GM19452 (cell line): ENCODE data around the gene NSMF.
"Not testable (repeated sequence)": the region's sequence is repeated elsewhere in the genome, so short reads cannot be mapped to it uniquely, and the experiment has no call there.

ENCODE experiments used
- ATAC-seq: cut with Tn5 transposase; IDR thresholded peaks from one replicate; pipeline ENCODE4 v1.9.1; 2021; ENCODE audit not compliant: unreplicated experiment

The NSMF gene

DNA sequence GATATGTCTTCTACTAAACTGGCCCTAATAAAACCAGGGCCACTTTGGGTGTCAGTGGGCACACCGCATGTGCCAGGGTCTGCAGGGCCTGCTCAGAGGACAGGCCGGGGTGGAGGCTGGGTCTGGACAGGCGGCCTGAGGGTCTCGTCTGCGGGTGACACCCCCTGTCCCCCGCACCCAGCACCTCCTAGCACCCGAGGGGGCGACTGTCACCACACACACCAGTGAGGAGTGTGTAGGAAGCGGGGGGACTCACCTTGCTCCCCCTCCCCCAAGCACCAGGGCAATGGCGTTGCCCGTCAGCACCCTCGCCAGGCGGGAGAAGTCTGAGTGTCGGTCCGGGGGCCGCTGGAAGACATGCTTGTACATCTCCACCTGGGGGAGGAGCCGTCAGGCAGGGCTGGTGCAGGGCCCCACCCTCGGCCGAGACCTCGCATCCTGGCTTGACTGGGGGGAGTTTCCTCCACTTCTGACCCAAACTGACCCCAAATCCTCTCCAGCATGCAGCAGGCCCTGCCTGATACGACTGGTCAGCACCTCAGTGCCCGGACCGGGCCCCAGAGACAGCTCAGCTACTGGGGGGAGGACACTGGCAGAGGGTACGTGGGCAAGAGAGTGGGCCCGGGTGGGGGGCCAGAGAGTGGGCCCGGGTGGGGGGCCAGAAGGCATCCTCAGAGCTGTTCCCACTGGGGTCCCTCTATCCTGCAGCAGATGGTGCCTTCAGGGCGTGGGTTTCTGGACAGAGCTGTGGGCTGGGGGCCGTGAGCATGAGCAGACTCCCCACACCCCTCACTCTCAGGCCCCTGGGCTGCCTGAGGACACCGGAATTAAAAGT lies 18.9 kb upstream of the NSMF start:
- ATAC-seq, result no peak

DNA sequence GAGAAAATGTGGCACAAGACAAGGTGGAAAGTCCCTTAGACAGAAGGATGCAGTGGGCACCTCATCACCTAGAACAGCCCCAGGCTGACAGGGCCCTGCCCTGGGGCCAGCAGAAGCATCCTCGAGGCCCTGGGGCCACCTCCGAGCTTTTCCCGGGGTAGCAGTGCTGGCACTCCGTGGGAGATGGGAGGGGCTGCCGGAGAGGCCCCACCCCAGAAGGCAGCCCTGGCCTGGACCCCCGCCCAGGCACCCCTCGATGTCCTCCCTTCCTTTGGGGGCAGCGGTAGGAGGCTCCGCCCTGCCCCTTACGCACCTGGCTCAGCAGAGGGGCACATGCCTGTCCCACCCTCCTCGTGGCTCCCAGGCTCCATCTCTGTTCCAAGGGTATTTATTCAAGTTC lies 17.7 kb upstream of the NSMF start:
- no peak for ATAC-seq

DNA sequence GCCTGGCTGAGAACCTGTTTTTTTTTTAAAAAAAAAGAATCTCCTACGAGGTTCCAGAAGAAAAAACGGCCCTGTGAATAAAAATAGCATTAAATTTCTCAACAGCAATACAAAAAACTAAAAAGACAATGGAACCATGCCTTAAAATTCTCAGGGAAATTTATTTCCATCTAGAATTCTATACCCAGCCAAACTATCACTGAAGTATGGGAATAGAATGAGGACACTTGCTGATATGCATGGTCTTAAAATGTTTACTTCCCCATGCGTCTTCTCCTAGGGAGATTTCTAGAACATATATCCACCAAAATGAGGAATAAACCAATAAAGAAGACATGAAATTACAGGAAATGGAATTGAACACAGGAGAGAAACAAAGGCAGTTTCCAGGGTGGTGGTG lies 16.5 kb upstream of the NSMF start:
- no peak for ATAC-seq

DNA sequence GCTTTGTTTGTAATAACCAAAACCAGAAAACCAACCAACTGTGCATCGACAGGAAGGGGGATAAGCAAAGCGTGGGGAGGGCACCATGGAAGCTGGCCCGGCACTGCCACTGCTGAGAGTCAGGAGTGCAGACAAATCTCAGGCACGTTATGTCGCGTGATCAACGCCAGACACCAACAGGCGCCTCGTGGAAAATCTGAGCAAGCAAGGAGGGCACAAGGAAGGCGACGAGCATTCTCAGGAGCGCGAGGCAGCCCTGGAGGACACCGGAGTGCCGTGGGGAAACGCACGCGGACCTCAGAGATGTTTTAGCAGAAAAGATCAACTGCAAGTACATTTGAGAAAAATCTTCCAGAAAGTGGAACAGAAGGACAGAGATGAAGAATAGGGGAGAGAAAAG lies 15.1 kb upstream of the NSMF start:
- no peak for ATAC-seq

DNA sequence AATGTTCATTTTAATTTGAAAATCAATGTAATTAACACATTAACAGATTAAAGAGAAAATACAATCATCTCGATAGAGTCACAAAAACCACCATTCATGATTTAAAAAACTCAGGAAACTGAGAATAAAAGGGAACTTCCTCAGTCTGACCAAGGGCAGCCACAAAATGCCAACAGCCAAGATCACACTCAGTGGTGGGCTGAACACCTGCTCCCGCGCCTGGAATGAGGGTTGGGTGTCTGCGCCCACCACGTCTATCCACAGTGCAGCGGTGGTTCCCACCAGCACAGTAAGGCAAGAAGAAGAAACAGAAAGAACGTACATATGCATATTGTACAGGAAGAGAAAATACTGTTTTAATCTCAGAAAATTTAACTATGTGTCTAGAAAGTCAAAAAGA lies 11.7 kb upstream of the NSMF start:
- no peak for ATAC-seq

DNA sequence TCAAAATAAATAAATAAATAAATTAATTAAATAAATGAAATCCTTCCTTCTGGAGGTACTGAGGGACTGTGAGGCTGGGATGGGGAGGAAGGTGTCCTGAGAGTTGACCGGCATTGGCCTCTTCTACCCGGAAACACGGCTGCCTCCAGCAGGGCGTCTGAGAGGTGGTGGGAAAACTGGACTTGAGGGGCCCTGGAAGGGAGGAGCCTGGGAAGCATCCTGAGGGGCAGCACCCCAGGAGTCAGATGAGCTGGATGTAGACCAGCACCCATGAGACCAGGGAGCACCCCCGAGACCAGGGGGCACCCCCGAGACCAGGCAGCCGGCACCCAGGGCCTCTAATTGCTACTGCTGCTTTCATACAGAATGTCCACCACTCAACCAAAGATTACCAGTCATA lies 8.8 kb upstream of the NSMF start:
- ATAC-seq, result no peak

DNA sequence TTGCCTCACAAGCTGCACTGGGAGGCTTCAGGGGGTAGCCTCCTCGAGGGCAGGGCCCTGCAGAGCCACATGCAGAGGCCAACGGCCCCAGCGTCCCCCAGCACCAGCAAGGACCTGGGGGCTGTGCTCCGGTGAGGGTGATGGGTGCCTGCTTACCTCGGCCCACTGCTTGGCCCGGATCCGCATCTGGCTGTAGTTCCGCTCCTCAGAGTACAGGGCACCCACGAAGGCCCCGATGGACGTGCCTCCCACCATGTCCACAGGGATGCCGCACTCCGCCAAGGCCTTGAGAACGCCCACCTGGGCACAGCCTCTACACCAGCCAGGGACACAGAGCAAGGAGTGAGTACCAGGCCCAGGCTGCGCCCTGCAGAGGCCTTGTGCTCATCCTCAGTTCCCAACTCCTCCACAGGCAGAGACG lies 8.0 kb upstream of the NSMF start:
- no peak for ATAC-seq

DNA sequence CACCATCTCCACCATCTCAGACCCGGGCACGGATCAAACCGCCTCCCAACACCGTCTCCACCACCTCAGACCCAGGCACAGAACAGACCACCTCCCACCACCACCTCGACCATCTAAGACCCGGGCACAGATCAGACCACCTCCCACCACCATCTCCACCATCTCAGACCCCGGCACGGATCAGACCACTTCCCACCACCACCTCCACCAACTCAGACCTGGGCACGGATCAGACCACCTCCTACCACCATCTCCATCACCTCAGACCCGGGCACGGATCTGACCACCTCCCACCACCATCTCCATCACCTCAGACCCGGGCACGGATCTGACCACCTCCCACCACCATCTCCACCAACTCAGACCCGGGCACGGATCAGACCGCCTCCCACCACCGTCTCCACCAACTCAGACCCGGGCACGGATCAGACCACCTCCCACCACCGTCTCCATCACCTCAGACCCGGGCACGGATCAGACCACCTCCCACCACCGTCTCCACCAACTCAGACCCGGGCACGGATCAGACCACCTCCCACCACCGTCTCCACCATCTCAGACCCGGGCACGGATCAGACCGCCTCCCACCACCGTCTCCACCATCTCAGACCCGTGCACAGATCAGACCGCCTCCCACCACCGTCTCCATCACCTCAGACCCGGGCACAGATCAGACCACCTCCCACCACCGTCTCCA lies 7.4 kb upstream of the NSMF start:
- ATAC-seq, result not testable (repeated sequence)

DNA sequence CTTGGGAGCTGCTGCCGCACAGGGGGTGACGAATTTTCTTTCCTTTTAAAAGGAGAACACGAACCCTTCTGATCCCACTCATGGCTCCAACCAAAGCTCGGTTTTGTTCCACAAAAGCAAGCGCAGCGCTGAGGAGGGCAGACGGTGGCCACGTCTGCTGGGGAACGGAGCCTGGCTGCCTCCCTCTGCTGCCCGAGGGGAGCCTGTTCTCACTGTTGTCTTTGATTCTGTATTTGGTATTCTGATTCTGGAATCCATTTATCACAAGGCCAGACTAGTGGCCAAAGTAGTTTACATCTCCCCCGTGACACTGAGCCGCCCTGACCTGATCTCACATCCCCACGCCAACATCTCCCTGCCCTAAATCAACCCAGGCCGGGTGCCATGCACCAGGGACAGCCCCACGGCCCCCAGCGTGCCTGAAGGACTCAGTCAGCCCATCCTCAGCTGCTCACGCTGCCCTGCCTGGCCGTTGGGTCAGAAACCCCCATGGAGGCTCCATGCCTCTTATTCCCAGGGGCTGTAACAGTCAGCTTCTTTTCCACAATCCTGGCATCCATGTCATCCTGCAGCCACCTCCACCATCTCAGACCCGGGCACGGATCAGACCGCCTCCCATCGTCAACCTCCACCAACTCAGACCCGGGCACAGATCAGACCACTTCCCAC lies 6.7 kb upstream of the NSMF start:
- ATAC-seq, result no peak

DNA sequence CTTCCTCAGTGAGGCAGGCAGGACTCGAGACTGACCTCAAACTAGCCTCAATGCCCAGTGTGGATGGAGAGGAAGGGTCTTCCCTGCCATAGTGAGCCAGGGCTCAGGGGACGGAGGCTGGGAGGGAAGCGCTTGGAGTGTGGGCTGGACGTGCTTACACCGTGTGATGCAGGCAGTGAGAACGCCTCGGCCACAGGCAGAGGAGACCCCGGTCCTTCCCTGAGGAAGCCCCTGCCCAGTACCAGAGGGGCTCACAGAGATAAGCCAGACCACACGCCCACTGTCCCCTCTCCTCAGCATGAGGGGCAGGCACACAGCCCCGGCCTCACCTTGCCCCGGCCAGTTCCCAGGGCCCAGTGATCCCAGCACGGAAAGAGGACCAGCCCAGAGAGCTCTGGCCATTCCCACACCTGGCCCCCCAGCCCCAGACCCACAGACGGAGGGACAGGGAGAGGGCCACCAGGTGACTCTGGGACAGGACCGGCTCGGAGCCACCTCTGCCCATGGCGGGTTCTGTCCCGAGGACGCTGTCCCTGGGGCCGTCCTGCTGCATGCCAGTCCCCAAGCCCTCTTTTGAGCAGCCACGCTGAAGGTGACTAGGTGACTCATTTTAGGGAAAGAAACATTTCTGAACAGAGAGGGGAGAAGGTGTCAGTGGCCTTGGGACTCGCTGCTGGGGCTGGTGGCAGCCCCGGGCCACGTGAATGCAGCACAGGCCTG lies 6.0 kb upstream of the NSMF start:
- no peak for ATAC-seq

DNA sequence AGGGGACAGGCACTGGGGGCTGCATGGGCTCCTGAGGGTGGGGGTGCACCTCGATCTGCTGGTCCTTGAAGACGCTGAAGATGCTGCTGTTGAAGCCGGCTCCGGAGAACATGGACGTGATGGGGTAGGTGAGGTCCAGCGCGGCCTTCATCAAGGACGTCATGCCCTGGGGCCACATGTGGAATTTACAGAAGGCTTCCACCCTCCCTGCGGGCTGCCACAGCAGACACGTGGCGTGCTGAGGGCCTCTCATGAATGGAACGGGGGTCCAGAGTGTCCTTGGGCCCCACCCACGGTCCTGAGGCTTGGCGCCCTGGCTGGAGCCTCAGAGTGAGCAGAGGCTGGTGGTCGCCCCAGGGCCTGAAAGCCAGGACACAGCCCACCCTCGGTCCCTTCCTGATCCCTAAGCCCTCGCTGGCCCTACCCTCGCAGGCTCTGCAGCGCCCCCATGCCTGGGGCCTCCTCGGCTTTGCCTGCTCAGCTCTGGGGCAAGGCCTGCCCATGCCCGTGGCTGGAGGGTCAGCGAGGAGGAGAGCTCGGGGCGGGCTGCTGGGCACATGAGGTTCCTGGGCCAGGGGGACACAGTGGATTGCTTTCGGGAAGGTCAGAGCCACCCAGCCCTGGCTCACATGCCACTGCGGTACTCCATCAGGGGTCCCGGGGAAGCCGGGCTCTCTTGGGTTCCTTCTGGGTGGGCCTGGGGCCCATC lies 5.3 kb upstream of the NSMF start:
- no peak for ATAC-seq

DNA sequence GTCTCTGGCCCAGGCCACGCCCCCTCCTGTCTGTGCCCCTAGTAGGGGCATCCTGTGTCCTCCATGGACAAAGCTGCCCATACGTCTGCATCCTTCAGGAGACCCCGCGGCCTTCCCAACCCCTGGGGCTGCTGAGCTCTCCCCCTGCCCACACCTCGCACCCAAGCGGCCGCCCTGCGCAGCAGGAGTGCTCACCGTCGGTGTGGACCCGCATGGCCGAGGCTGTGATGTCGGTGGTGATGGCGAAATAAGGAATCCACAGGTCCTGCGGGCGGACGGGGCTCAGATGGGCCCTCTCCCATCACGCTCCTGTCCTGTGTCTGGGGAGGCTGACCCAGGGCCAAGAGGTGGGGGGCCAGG lies 4.8 kb upstream of the NSMF start:
- no peak for ATAC-seq

DNA sequence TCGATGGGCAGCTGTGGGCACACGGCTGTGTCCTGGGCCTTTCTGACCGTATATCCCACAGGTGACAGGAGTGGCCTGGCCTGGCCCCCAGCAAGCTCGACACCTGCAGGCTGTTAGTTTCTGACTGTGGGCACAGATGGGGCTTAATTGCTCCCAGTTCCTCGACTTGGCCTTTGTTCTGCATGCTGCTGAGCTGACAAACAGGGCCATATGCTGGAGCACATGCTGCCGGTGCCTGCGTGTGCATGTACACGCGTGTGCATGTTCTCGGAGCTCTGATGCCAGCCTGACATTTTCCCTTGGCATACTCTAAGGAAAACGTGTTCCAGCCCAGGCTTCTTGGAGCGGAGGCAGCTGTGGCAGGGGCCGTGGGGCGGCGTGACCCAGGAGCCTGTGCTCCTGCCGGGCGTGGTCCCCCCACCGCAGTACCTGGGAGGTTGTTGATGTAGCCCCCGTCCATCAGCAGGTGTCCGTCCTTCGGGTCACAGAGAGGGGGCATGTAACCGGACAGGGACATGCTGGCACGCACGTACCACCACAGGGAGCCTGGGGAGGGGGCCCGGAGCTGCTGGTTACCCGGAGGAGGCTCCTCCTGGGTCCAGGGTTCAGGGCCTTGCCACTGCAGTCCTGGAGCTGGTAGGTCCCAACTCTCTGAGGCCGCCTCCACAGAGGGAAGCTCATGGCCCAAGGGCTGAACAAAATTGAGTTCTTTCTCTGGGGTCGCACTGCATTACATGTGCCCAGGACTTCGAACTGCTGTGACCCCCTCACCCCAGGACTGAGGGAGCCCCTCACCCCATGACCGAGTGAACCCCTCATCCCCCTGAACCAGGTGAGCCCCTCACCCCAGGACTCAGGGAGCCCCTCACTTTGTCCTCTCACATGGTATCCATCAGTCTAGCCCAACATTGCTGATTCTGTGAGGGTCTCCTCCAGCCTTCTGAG lies 4.1 kb upstream of the NSMF start:
- no peak for ATAC-seq

DNA sequence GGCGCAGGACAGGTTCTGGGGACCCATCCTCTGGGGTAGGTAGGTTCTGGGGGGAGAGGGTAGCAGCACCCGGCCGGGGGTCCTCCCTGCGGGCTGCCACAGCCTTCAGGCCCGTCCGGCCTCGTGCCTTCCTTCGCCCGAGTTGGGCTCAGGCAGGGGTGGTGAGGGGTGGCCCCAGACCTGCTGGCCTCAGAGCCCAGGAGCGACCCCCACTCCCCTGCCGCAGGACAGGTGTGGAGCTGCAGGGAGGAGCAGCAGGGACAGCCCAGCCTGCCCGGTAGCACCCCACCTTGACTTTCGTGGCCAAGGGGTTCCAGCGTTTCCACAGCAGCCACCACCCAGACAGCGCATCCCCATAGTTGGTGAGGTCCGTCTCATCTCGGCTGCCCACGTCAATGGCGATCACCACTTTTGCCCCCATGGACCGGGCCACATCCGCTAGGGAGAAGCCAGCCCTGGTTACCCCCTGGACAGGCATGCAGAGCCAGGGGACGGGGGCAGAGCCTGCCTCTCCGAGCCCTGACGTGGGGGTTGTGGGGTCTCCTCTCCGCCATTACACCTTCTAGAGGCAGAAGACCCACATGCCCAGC lies 3.4 kb upstream of the NSMF start:
- no peak for ATAC-seq

DNA sequence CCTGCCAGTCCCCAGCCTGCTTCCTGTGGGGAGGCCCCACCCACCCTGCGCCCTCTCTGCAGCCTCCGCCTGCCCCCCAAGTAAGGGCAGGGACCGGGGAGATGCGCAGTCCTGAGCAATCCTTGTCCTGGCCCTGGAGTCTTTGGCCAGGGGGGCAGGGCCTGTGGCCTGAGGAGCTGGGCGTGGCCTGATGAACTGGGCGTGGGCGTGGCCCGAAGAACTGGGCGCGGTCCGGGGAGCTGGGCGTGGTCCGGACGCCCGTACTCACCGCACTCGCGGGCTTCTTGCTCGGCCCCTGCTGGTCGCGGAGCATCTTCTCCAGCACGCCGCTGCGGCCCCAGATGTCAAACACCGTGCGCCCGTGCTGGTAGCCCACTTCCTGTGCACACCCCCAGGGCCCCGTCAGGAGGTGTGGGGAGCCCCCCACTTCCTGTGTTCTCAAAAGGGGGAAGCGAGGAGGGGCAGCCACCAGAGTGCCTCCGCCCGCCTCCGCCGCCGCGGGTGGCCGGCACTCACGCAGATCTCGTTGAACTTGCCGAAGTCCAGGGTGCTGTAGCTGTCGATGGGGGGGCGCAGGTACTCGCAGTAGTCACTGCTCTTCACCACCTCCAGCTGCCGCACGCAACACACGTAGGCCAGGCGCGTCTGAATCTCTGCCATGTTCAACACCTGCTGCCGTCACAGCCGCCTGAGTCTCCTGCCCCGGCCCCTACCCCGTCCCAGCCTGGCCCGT lies 2.7 kb upstream of the NSMF start:
- ATAC-seq, result no peak

DNA sequence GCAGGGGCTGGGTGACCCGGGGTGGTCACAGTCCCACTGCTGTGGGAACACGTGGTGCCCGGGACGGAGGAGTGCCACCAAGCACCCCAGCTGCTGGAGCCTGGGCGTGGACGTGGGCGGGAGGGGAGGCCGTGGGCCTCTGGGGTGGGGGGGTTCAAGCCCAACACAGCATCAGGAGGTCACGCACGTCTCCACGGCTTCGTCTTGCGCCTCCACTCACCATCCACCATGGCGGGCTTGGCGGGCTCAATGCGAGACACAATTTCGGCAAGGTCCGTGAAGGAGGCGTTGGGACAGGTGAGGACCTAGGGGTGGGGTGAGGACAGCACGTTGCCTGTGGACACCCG lies 2.2 kb upstream of the NSMF start:
- no peak for ATAC-seq

DNA sequence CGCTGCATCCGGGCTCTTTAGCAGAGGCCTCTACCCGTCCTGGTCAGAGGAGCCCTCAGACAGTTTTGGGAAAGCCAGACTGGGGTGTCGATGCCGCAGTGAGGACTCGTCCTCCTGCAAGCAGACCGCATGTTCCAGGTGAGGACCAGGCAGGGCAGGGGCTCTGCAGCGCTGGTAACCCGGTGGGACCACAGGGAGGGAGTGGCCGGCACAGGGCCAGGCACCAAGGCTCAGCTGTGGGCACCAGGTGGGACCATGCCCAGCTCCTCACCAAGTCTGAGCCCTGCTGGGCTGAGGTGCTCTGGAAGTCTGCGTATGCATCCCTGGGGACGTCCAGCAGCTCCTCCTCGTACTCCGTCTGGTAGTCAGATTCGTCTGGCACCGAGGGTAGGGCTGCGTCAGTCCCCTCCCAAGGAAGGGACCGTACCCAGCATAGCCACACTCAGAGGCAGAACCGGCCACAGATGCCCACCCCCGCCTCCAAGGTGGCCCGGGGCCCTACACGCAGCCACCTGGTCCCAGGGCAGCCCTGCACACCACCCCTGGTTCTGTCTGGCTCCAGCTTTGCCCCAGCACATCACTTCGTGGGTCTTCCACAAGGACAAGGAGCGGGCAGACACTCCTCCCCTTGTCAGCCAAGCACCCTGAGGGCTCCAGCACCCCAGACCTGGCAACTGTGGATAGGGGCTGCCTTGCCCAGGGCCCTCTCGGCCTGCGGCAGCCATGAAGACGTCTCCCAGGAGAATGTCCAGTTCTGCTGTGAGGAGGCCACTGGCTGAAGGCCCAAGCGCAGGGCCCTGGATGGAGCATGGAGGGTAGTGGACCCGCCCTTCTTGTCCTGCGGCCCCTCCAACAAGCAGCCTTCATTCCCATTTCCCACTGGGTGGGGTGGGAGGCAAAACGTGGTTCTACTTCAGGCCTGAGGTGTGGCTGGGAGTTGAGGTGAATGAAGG lies 1.5 kb upstream of the NSMF start:
- no peak for ATAC-seq
